ENCODE measurements around the gene KRT2.

The KRT2 gene

DNA sequence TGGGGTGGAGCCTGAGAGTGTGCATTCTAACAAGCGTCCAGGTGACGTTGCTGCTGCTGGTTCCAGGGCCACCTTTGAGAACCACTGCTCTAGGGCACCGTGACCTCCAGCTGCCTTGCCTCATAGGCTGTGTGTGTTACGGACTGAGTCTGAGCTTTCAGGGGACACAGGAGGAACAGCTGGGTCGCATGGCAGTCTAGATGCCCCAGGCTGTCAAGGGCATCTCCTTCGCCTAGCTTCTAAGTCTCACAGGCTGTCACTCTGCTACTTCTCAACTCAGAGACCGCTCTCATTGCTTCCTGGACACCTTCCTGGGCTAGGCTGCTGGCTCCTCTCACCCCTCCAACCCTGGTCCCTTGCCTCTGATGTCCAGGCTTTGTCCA lies 34.6 kb downstream of the KRT2 start:
- no peak for DNase-seq

DNA sequence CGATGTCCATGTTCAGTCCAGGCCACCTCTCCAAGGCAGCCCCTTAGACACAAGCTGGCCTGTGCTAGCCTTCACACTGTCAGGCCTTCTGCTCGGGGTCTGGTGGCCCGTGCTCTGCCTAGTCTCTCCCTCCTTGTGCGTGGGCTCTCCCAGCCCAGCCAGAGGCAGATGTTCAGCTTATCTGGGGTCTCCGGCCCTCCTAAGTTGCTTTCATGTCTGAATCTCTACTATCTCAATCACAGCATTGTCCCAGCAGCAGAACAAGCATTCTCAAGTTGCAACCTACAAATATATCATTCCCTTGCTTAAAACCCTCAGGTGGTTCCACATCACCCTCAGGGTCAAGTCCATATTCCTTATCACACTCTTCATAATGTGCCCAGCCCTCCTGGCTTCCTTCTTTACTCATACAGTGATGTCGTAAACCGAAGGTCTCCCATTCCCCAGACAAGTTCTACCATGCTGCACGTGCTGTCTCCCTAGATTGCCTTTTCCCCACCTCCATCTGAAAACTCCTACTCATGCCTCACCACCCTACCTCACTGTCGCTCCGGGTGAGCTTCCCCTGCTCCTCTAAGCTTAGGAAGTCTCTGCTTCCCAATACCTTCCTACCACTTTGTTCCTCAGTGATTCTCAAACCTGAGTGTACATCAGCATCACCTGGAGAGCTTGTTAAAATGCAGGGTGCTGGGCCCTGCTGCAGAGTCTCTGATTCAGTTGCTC lies 35.2 kb downstream of the KRT2 start:
- no peak for DNase-seq

DNA sequence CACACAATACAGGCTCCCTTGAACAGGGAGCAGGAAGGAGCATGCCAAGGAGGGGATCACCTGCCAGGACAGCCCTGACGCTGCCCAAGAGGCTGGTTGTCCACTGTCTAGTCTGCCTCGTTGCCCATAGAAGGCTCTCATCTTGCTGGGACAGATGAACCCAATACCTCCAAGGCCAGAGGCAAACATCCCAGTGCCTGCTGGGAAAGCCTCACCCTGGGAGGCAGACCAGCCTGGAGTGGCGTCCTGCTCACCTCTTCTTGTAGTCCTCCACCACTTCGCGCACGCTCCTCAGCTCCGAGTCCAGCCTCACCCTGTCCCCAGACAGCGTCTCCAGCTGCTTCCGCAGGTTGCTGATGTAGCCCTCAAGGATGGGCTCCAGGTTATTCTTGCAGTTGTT lies 36.1 kb downstream of the KRT2 start:
- DNase-seq: no peak

DNA sequence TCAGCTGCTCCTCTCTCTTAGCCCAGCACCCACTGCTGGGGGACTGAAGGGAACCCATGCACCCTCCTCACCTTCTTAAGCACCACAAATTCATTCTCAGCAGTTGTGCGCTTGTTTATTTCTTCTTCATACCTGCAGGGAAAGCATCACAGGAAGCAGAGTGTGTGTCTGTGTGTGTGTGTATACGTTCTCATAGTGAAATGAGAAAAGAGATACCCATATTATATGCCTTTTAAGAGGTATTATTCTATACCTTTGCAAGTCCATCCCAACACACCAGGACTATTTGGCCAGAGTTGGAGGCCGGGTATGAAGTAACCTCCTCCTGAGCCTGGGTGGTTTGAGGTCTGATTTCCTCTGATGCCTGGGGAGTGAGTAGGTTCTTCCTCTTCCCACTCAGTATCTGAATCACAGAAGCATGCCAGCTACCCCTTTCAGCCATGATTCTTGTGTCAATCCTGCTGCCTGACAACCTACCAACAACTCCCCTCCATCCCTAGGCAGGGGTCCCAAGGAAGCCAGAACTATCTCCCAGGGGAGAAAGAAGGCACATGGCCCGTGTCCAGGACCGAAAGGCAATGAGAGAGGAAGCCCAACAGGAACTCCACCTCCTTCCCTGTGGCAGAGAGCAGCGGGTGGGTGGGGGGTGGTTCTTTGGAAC lies 36.7 kb downstream of the KRT2 start:
- no peak for DNase-seq

DNA sequence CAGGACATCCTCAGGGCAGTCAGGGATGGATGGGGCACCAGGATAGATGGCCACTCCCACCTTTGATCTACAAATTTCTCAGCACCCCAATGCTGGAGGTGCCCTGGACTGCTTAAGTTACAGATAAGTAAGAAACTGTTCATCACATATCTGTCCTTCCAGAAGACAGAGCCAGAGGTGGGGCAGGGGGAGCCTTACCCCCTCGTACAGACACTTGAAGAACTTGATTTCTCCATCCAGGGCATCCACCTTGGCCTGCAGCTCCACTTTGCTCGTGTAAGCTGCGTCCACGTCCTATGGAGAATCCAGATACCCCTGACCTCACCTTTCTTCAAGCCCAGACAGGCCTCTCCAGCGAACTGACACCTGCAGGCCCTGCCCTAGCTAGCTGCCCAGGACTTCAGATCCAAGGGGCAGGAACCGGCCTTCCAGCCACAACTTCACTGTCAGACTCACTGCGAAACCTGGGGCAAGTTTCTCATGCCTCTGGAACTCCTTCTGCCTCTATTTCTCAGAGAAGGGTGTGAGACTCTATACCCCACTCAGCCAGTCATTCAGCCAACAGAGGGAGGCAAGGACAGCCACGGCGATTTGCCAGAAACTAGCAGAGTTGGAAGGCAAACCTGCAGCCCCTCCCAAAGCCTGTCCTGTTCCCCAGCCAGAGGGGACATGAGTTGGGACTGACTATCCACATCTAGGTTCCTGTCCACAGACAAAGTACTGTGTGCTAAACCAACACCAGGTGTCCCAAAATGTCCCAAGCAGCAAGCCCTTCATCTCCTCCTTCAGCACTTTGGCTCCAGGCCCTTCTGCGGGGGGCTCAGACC lies 37.4 kb downstream of the KRT2 start:
- DNase-seq: no peak

DNA sequence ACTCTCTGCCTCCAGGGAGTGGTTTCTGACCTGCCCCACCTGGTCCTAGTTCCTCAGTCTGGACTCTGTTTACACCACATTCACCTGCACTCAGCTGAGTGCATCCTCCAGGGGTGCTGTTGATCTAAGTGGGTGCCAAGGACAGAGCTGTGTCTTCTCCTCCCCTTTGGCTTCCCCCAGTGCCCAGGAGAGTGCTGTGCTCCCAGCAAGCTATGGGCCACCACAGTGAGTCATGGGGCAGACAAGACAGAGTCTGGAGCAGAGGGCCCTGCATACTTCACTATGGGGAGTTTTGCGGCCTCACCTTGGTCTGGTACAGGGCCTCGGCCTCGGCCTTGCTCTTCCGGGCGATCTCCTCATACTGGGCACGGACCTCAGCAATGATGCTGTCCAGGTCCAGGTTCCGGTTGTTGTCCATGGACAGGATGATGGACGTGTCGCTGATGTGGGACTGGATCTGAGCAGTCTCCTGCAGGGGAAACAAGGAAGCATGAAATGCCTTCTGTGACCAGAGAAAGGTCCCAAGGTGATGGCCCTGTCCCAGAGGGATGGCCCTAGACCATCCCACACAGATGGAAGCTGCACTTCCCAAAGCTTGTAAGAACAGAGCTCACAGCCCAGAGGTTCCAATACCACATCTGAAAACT lies 38.5 kb downstream of the KRT2 start:
- no peak for DNase-seq

DNA sequence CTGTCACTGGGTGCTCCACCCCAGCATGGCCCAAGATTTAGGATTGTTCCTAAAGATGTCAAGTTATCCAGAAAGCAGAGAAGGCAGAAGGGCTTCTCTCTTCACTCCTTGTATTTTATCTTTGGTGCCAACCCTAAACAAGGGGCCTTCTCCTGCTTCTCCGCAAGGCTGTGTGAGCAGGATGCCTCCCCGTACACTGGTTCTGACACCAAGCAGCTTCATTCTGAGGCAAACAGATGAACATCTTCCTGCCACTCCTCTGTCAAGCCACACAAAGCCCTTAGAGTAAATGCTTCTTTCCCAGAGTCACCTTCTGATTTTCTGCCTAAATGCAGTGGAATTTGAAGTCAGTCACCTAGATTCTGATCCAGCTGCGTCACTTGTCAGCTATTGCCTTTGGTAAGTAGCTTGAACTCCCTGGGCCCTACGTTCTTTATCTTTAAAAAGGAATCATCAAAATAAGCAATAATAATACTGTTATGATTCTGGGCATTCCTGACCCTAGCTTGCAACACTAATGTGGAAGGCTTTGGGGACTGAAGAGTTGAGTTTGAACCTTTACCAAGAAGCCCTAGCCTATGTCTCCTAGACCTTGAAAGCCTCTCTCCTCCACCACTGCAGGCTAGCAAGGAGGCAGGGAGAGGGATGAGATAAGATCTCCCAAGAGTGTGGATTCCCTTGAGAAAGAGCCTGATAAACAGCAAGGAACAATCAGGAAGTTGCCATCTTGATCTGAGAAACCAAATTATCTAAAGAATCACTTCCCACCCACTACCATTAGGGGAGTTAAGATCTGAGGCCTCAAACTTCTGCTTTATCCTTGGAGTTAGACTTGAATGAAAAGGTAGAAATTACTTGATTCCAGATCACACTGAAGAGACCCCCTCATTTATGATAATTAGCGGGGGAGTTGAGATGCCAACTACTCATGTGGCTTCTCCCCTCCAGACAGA lies 39.3 kb downstream of the KRT2 start:
- DNase-seq: no peak

DNA sequence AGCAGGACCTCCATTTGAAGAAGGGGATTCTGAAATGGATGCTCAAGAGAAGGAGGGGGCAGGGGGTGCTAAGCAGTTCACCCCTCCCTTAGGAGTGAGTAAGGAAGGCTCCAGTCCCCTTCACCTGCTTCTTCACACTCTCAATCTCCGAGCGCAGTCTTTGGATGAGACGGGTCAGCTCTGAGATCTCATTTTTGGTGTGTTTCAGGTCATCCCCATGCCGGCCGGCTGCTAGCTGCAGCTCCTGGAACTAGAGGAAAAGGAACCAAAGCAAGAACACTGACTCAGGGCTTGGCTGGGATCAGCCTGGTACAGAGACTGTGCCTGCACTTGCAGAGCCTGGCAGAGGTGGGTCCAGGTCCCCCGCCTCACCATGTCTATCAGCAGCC lies 40.9 kb downstream of the KRT2 start:
- DNase-seq: no peak

DNA sequence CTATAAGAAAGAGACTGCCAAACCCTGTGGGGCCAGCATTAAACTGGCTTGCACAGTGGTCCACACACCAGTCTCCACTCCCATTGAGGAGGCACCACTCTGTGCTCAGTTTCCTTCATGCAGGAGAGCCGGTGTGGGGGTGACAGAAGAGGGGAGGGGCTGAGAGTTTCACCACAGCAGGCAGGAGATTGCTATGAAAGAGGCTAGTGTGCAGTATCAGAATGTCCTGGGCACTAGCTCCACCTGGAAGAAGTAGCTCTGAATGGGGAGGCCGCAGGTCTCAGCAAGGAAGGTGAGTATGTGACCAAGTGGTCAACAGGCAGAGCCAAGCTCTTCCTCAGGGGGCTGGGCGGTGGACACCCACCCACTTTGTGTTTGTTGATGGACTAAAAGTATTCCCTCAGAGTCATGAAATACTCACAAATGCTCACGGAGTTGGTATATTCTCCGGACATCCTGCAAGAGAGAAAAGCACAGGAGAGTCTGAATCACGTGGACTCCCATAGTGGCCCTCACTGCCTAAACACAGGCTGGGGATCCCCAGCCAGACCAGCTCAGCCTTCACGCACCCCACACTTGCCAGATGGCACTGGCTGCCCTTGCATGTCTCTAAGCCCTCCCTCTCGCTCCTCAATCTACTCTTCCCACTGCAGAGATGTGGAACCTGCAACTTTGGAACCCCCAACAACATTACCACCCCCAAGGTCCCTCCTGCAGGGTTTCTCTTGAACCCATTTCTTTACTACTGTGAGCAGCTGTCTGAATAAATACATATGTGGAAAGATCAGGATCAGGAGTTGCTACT lies 43.0 kb downstream of the KRT2 start:
- DNase-seq: no peak

DNA sequence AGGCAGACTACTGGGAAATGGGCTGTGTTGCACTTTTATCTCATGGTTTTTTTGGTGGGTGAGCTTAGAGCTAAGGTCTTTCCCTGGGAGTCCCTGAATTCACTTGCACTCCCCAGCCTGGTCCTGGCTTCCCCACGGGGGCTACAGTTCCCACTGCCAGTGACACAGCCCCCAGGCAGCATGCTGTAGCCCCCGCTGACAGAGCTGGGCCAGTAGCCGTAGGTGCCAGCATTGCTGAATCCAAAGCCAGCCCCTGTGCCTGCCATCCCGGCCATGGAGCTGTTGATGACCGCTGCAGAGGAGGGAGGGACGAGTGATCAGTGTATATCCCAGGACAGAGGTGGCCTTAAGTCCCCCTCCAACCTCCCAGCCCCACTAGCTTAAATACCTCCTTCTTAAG lies 43.9 kb downstream of the KRT2 start:
- no peak for DNase-seq

DNA sequence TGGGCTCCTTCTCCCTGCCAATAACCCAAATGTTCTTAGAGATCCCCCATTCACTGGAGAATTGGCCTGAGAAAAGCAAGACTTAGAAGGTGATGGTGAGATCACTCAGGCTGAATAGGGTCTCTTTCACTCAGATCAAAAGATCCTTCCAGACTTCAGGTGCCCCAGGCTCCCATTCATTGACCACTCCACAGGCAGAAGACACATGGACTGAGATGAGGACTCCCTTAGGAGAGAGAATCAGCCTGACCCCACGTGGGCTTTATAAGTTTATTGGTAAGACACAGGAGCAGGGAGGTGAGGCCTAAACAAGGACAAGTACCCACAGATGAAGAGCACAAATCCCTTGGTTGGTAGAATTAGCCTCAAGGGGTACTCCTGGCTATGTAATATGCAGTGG lies 44.7 kb downstream of the KRT2 start:
- no peak for DNase-seq

DNA sequence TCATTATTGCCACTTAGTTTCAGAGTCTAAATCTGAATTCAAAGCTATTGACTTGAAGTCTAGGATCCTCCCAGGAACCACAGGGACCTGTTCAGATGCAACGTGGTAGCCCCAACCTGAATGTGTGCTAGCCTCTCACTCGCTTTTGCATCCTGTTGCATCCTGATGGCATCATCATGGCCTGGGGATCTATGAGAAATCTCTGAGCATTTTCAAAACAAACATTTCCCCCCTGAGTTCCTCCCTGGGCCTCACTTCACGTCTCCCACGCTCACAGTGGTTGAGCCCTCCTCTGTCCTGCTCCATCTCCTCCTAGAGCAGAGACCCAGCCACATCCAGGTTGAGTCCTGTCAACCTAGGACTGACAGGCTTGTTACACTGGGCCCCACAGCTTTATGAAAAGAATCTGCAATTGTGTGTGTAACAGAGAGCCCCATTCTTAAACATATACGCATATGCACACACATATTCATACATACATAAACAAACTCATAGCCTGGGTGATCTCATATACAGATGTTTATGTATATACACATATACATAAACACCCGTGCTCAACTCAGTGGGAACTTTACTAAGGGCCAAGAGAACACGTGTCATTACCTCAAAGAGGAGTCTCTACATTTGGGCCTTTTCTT lies 45.3 kb downstream of the KRT2 start:
- no peak for DNase-seq

DNA sequence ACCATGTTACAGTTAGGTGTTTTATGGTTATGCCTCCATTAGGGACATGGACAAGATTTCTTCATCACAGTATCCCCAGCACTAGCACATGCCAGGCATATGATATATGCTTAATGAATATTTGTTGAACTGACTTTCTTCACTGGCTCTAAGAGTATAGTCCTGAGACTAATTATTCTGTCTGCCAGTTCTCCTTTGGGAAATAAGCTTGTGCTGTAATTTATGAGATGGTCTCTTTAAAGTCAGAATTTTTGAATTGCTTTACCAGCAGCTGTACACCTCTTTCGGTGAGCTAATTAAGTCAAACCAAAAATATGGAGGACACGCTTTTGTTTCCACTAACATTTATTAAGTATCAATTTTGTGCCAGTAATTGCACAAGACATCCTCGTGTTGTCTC lies 45.9 kb downstream of the KRT2 start:
- DNase-seq: no peak

DNA sequence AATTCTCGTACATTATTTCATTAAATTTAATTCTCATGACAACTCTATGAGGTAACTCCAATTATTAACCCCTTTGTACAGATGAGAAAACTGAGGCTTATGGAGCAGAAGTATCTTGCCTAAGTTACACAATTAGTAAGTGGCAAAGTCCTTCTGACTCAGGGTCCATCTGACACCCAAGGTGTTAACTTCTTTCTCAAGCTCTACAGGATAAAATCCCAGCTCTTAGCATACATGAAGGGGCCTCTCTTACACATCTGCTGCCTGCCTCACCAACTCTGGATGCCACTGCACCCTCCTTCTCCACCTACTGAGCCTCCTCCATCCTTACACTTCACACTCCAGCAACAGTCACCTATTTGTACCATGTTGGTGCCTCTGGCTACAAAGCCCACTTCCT lies 46.5 kb downstream of the KRT2 start:
- no peak for DNase-seq

DNA sequence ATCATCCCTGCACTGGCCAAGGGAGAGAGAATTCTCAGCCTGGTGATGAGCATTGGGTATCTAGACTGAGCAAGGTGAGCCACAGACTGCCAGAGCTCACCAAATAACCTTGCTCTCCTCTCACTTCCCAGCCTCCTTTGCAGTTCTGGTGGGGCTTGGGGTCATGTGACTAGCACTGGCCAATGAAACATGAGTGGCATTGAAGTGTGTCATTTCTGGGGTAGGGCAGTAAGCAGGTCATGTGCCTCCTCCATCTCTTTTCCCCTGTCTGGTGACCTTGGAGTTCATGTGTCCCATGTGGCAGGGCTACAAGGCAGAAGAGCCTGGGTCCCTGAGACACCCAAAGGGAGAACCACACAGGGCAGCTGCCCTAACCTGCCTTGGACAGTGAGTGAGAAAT lies 47.2 kb downstream of the KRT2 start:
- no peak for DNase-seq

DNA sequence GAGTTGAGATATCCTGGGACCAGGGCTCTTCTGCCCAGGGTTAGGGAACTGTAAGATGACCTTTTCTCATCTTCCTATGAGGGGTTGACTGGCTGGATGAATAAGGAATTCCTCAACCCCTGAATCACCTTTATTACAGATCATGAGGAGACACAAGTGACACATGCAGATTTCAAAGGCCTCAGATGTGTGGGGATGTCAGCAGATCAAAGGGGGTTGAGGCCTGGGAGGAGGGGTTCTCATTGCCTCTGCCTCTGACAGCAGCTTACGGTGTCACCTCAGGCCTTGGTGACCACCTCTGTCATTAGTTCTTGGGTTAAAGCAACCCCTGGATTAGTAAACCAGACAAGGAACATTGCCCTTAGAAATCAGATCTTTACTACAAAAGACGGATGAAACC lies 48.7 kb downstream of the KRT2 start:
- no peak for DNase-seq

DNA sequence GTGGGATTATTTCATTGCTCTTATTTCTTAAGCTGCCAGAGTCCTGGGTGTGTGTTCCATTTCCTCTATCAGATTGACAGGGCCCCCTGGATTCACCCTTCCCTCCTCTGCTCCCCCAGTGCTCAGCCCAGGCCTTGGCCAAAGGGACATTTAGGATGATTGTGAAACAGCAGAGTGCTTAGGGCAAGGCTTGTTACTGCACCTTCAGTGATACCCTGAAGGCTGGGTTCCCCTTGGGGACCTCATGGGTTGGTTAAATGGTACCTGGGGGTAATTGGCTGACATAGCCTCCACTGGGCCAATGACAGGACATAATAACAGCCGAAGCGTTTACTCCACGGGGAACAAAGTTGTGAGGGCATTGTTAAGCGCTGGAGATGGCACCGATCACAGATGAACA lies 49.5 kb downstream of the KRT2 start:
- no peak for DNase-seq

DNA sequence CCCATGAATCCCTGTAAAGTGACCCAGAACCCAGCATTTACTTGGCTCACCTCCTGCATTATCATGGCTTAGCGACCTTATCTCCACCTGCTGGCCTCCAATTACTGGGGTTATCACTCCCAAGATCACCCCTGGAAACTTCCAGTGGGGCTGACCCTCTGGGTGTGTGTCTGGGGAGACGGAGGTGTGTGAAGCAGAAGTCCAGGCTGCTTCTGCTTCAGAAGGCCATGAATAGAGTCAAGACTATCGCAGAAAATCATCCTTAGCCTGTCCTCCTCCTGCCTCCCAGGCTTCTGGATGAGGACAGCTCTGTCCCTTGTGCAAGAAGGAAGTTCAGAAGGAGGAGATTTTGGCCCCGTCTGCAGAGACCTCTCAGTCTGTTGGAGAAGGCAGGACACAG lies 50.3 kb downstream of the KRT2 start:
- DNase-seq: no peak

DNA sequence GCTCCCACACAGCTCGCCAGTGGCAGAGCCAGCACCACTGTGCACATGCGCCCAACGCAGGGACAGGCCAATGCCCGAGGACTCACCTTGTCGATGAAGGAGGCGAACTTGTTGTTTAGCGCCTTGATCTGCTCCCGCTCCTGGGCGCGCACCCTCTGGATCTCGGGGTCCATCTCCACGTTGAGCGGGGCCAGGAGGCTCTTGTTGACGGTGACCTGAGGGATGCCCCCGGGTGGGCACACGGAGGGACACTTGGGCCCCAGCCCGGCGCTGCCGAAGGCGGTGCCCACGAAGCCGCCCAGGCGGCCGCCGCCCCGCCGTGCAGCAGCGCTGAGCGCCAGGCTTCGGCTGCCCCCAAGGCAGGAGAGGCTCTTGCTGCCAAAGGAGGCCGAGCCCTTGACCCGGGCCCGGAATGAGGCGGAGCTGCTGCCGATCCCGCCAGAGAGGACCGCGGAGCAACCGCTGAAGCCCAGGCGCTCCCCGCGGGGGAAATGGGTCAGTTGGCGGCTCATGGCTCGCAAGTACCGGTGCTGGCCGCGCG lies 51.0 kb downstream of the KRT2 start, which contains the start of gene KRT72:
Gene KRT72 (minus strand): TSS at position 523 of the 541 bp plus-strand sequence. CDS start 11 bp downstream, at position 512.
- DNase-seq: no peak

Data from nucleus accumbens (tissue), 56 donors.